ENCODE results near the gene LBP.

LBP gene

GRCh38 chr20:38317422-38317821, 28.9 kb upstream of the LBP start:
- no peak overlapping the region for H3K27ac ChIP-seq (ENCODE audit: low read depth, low read length)
- no peaks in the 10 kb centered on the region for H3K9me3 ChIP-seq (ENCODE audit: control insufficient read depth in 1 of 2, low read length in 2 of 2)
- H3K9ac ChIP-seq (ENCODE audit: low read depth in 1 of 2, low read length in 2 of 2) = no peak overlapping the region
- no peaks in the 10 kb centered on the region for H3K27me3 ChIP-seq (ENCODE audit: control insufficient read depth in 1 of 2, insufficient read depth in 2 of 2, low read length in 2 of 2)
- no peaks in the 10 kb centered on the region for H3K36me3 ChIP-seq (ENCODE audit: control insufficient read depth in 1 of 2, insufficient read depth in 2 of 2, low read length in 2 of 2)
- H3K4me3 ChIP-seq (ENCODE audit: low read depth in 1 of 2, low read length in 2 of 2) = no peak overlapping the region
- no peaks in the 10 kb centered on the region for H3K4me1 ChIP-seq (ENCODE audit: control insufficient read depth in 1 of 2, insufficient read depth in 2 of 2, low read length in 2 of 2)

GRCh38 chr20:38320221-38320620, 26.1 kb upstream of the LBP start:
- no peak overlapping the region for H3K27ac ChIP-seq (ENCODE audit: low read depth, low read length)
- no peak overlapping the region for H3K4me3 ChIP-seq (ENCODE audit: low read depth in 1 of 2, low read length in 2 of 2)
- H3K9me3 ChIP-seq (ENCODE audit: control insufficient read depth in 1 of 2, low read length in 2 of 2) = no peaks in the 10 kb centered on the region
- no peaks in the 10 kb centered on the region for H3K4me1 ChIP-seq (ENCODE audit: control insufficient read depth in 1 of 2, insufficient read depth in 2 of 2, low read length in 2 of 2)
- no peaks in the 10 kb centered on the region for H3K27me3 ChIP-seq (ENCODE audit: control insufficient read depth in 1 of 2, insufficient read depth in 2 of 2, low read length in 2 of 2)
- H3K36me3 ChIP-seq (ENCODE audit: control insufficient read depth in 1 of 2, insufficient read depth in 2 of 2, low read length in 2 of 2) = no peaks in the 10 kb centered on the region
- no peak overlapping the region for H3K9ac ChIP-seq (ENCODE audit: low read depth in 1 of 2, low read length in 2 of 2)

GRCh38 chr20:38321959-38322598, 24.2 kb upstream of the LBP start:
- H3K27ac ChIP-seq (ENCODE audit: low read depth, low read length) = no peak overlapping the region
- no peaks in the 10 kb centered on the region for H3K4me1 ChIP-seq (ENCODE audit: control insufficient read depth in 1 of 2, insufficient read depth in 2 of 2, low read length in 2 of 2)
- no peaks in the 10 kb centered on the region for H3K9me3 ChIP-seq (ENCODE audit: control insufficient read depth in 1 of 2, low read length in 2 of 2)
- H3K36me3 ChIP-seq (ENCODE audit: control insufficient read depth in 1 of 2, insufficient read depth in 2 of 2, low read length in 2 of 2) = no peaks in the 10 kb centered on the region
- H3K27me3 ChIP-seq (ENCODE audit: control insufficient read depth in 1 of 2, insufficient read depth in 2 of 2, low read length in 2 of 2) = no peaks in the 10 kb centered on the region
- no peak overlapping the region for H3K9ac ChIP-seq (ENCODE audit: low read depth in 1 of 2, low read length in 2 of 2)
- H3K4me3 ChIP-seq (ENCODE audit: low read depth in 1 of 2, low read length in 2 of 2) = no peak overlapping the region

GRCh38 chr20:38324159-38324558, 22.1 kb upstream of the LBP start:
- Histone ChIP-seq H3K4me3 (ENCODE audit: low read depth in 1 of 2, low read length in 2 of 2) (no peak overlapping the region), H3K4me1 (ENCODE audit: control insufficient read depth in 1 of 2, insufficient read depth in 2 of 2, low read length in 2 of 2) (no peaks in the 10 kb centered on the region), H3K27me3 (ENCODE audit: control insufficient read depth in 1 of 2, insufficient read depth in 2 of 2, low read length in 2 of 2) (peaks cover 0 to 4% of the 10 kb centered on the region in 2 donors), H3K36me3 (ENCODE audit: control insufficient read depth in 1 of 2, insufficient read depth in 2 of 2, low read length in 2 of 2) (no peaks in the 10 kb centered on the region), H3K9me3 (ENCODE audit: control insufficient read depth in 1 of 2, low read length in 2 of 2) (no peaks in the 10 kb centered on the region), H3K9ac (ENCODE audit: low read depth in 1 of 2, low read length in 2 of 2) (no peak overlapping the region), H3K27ac (ENCODE audit: low read depth, low read length) (no peak overlapping the region)

- H3K4me3 ChIP-seq (ENCODE audit: low read depth in 1 of 2, low read length in 2 of 2) = no peak overlapping the region
- no peak overlapping the region for H3K9ac ChIP-seq (ENCODE audit: low read depth in 1 of 2, low read length in 2 of 2)
- peaks cover 0 to 4% of the 10 kb centered on the region in 2 donors for H3K27me3 ChIP-seq (ENCODE audit: control insufficient read depth in 1 of 2, insufficient read depth in 2 of 2, low read length in 2 of 2)
- no peak overlapping the region for H3K27ac ChIP-seq (ENCODE audit: low read depth, low read length)
- no peaks in the 10 kb centered on the region for H3K9me3 ChIP-seq (ENCODE audit: control insufficient read depth in 1 of 2, low read length in 2 of 2)
- no peaks in the 10 kb centered on the region for H3K4me1 ChIP-seq (ENCODE audit: control insufficient read depth in 1 of 2, insufficient read depth in 2 of 2, low read length in 2 of 2)
- no peaks in the 10 kb centered on the region for H3K36me3 ChIP-seq (ENCODE audit: control insufficient read depth in 1 of 2, insufficient read depth in 2 of 2, low read length in 2 of 2)
Measured at GRCh38 chr20:38325167-38325566, 21.1 kb upstream of the LBP start.

- H3K27me3 ChIP-seq (ENCODE audit: control insufficient read depth in 1 of 2, insufficient read depth in 2 of 2, low read length in 2 of 2) = peaks cover 0 to 4% of the 10 kb centered on the region in 2 donors
- H3K9me3 ChIP-seq (ENCODE audit: control insufficient read depth in 1 of 2, low read length in 2 of 2) = no peaks in the 10 kb centered on the region
- no peak overlapping the region for H3K27ac ChIP-seq (ENCODE audit: low read depth, low read length)
- H3K9ac ChIP-seq (ENCODE audit: low read depth in 1 of 2, low read length in 2 of 2) = no peak overlapping the region
- no peaks in the 10 kb centered on the region for H3K36me3 ChIP-seq (ENCODE audit: control insufficient read depth in 1 of 2, insufficient read depth in 2 of 2, low read length in 2 of 2)
- no peaks in the 10 kb centered on the region for H3K4me1 ChIP-seq (ENCODE audit: control insufficient read depth in 1 of 2, insufficient read depth in 2 of 2, low read length in 2 of 2)
- H3K4me3 ChIP-seq (ENCODE audit: low read depth in 1 of 2, low read length in 2 of 2) = no peak overlapping the region
Measured at GRCh38 chr20:38325905-38326304, 20.4 kb upstream of the LBP start.

- Histone ChIP-seq H3K27ac (ENCODE audit: low read depth, low read length) (no peak overlapping the region), H3K4me1 (ENCODE audit: control insufficient read depth in 1 of 2, insufficient read depth in 2 of 2, low read length in 2 of 2) (no peaks in the 10 kb centered on the region), H3K27me3 (ENCODE audit: control insufficient read depth in 1 of 2, insufficient read depth in 2 of 2, low read length in 2 of 2) (peaks cover 0 to 4% of the 10 kb centered on the region in 2 donors), H3K4me3 (ENCODE audit: low read depth in 1 of 2, low read length in 2 of 2) (no peak overlapping the region), H3K9me3 (ENCODE audit: control insufficient read depth in 1 of 2, low read length in 2 of 2) (no peaks in the 10 kb centered on the region), H3K9ac (ENCODE audit: low read depth in 1 of 2, low read length in 2 of 2) (no peak overlapping the region), H3K36me3 (ENCODE audit: control insufficient read depth in 1 of 2, insufficient read depth in 2 of 2, low read length in 2 of 2) (no peaks in the 10 kb centered on the region)
Measured at GRCh38 chr20:38326309-38326708, 20.0 kb upstream of the LBP start.

GRCh38 chr20:38330638-38331037, 15.6 kb upstream of the LBP start:
- no peak overlapping the region for H3K27ac ChIP-seq (ENCODE audit: low read depth, low read length)
- no peaks in the 10 kb centered on the region for H3K4me1 ChIP-seq (ENCODE audit: control insufficient read depth in 1 of 2, insufficient read depth in 2 of 2, low read length in 2 of 2)
- no peak overlapping the region for H3K4me3 ChIP-seq (ENCODE audit: low read depth in 1 of 2, low read length in 2 of 2)
- H3K9me3 ChIP-seq (ENCODE audit: control insufficient read depth in 1 of 2, low read length in 2 of 2) = no peaks in the 10 kb centered on the region
- no peak overlapping the region for H3K9ac ChIP-seq (ENCODE audit: low read depth in 1 of 2, low read length in 2 of 2)
- H3K36me3 ChIP-seq (ENCODE audit: control insufficient read depth in 1 of 2, insufficient read depth in 2 of 2, low read length in 2 of 2) = no peaks in the 10 kb centered on the region
- H3K27me3 ChIP-seq (ENCODE audit: control insufficient read depth in 1 of 2, insufficient read depth in 2 of 2, low read length in 2 of 2) = peaks cover 4 to 7% of the 10 kb centered on the region in 2 donors

- no peak overlapping the region for H3K9ac ChIP-seq (ENCODE audit: low read depth in 1 of 2, low read length in 2 of 2)
- H3K4me3 ChIP-seq (ENCODE audit: low read depth in 1 of 2, low read length in 2 of 2) = no peak overlapping the region
- no peak overlapping the region for H3K27ac ChIP-seq (ENCODE audit: low read depth, low read length)
- H3K9me3 ChIP-seq (ENCODE audit: control insufficient read depth in 1 of 2, low read length in 2 of 2) = no peaks in the 10 kb centered on the region
- peaks cover 4 to 10% of the 10 kb centered on the region in 2 donors for H3K27me3 ChIP-seq (ENCODE audit: control insufficient read depth in 1 of 2, insufficient read depth in 2 of 2, low read length in 2 of 2)
- H3K36me3 ChIP-seq (ENCODE audit: control insufficient read depth in 1 of 2, insufficient read depth in 2 of 2, low read length in 2 of 2) = no peaks in the 10 kb centered on the region
- no peaks in the 10 kb centered on the region for H3K4me1 ChIP-seq (ENCODE audit: control insufficient read depth in 1 of 2, insufficient read depth in 2 of 2, low read length in 2 of 2)
Measured at GRCh38 chr20:38331245-38331644, 15.0 kb upstream of the LBP start.

GRCh38 chr20:38331814-38332213, 14.5 kb upstream of the LBP start:
- Histone ChIP-seq H3K4me3 (ENCODE audit: low read depth in 1 of 2, low read length in 2 of 2) (no peak overlapping the region), H3K27ac (ENCODE audit: low read depth, low read length) (no peak overlapping the region), H3K4me1 (ENCODE audit: control insufficient read depth in 1 of 2, insufficient read depth in 2 of 2, low read length in 2 of 2) (no peaks in the 10 kb centered on the region), H3K9me3 (ENCODE audit: control insufficient read depth in 1 of 2, low read length in 2 of 2) (no peaks in the 10 kb centered on the region), H3K9ac (ENCODE audit: low read depth in 1 of 2, low read length in 2 of 2) (no peak overlapping the region), H3K36me3 (ENCODE audit: control insufficient read depth in 1 of 2, insufficient read depth in 2 of 2, low read length in 2 of 2) (no peaks in the 10 kb centered on the region), H3K27me3 (ENCODE audit: control insufficient read depth in 1 of 2, insufficient read depth in 2 of 2, low read length in 2 of 2) (peaks cover 4 to 10% of the 10 kb centered on the region in 2 donors)

- H3K9me3 ChIP-seq (ENCODE audit: control insufficient read depth in 1 of 2, low read length in 2 of 2) = peaks cover 5 to 8% of the 10 kb centered on the region in 2 donors
- no peak overlapping the region for H3K9ac ChIP-seq (ENCODE audit: low read depth in 1 of 2, low read length in 2 of 2)
- no peak overlapping the region for H3K4me3 ChIP-seq (ENCODE audit: low read depth in 1 of 2, low read length in 2 of 2)
- no peaks in the 10 kb centered on the region for H3K36me3 ChIP-seq (ENCODE audit: control insufficient read depth in 1 of 2, insufficient read depth in 2 of 2, low read length in 2 of 2)
- H3K27ac ChIP-seq (ENCODE audit: low read depth, low read length) = no peak overlapping the region
- H3K27me3 ChIP-seq (ENCODE audit: control insufficient read depth in 1 of 2, insufficient read depth in 2 of 2, low read length in 2 of 2) = peaks cover 0 to 10% of the 10 kb centered on the region in 2 donors
- no peaks in the 10 kb centered on the region for H3K4me1 ChIP-seq (ENCODE audit: control insufficient read depth in 1 of 2, insufficient read depth in 2 of 2, low read length in 2 of 2)
Measured at GRCh38 chr20:38334016-38334415, 12.3 kb upstream of the LBP start.
